Stimulated activated CD4-positive, alpha-beta T cell treated with anti-CD3 and anti-CD28 coated beads, Interleukin-1b, Interleukin-23, amount 100 ng/mL, for 24 hours (primary cell): ENCODE data around the gene MYO5A.

ENCODE experiments used
- DNase-seq, 4 experiments: peaks; one replicate each; pipeline ENCODE4 v3.0.0-alpha.2; 2020; ENCODE audit warnings: low read depth in 4 of 4, low spot score in 1 of 4

MYO5A gene

GRCh38 chr15:52338058-52338457, 190.6 kb downstream of the MYO5A start:
- DNase-seq = no peak

GRCh38 chr15:52337198-52337853, 191.4 kb downstream of the MYO5A start:
- DNase-seq = no peak

DNA sequence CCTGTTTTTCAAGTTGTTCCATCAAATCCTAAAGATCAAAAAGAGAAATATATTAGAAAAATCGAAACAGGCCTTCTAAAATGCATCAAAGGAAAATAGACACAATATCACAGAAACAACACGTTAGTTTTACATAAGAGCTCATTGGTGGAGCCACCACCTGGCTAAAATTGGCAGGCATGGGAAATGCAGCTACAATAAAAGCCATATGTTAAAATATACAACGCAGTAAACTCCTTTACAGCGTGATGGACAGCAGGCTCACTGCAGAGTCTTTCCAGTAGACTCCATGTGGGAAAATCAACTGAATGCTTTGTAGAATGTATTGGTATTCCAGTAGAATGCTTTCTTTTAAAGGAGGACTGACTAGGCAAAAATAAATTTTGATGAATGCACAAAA, 192.2 kb downstream of the MYO5A start:
- no peak for DNase-seq

DNA sequence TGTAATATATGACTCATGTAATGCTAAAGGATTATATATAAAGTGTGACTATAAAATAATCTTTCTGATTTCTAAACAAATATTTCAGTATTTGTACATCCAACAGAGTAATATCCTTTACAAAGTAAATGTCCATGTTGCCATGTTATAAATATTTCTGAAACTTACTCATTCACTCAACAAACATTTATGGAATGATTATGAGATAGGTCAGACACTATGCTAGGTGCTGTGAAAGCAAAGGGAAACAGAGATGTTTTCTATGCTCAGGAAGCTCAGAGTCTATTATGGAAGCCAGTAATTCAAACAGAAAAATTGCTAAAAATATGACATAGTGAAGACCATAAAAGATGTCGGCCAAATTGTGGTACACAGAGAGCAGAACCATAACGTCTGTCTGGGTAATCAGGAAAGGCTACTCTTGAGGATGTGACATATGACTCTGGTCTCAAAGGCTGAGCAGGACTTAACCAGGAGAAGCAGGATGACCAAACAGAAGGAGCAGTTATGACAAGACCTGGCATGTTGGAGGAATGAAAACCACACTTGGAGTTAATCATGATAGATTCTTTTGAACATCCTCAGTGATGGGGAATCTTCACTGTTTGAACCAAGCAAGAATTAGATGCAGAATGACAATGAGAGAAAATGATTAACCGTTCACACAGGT, 194.1 kb downstream of the MYO5A start:
- DNase-seq = no peak

DNA sequence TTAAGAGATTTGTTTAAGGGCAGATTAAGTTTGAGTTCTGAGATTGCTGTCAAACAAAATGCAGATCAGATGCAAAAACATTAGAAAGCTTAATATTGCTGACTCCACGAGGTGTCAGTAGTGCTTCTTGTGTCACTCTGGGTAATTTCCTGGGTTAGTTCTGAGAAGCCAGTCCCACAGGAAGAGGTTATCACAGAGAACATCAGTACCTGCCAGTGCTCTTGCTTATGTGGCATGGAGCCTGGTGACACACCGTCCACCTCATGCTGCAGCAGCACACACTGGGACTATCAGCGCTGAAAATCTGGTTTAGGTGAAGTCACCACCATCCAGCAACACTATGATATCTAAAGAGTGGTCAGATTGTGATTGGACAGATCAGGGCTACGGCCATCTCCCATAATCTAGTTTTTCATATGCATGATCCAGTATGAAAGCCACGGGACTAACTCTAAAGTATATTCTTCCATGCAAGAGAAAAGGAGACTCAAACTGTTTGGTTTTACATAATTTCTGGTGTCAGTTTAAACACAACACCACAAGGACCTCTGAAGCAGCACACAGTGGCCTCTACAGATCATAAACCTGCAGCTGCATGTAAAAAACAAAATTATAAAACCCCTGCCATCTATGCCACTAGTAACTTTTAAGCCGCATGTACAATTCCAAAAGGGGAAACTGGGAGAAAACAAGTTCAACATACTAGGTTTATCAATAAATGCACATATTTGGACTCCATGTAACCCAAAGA, 197.0 kb downstream of the MYO5A start:
- peak in 2 of 4 experiments; percentile 6 to 19 for DNase-seq

GRCh38 chr15:52329987-52330386, 198.7 kb downstream of the MYO5A start:
- no peak for DNase-seq

DNA sequence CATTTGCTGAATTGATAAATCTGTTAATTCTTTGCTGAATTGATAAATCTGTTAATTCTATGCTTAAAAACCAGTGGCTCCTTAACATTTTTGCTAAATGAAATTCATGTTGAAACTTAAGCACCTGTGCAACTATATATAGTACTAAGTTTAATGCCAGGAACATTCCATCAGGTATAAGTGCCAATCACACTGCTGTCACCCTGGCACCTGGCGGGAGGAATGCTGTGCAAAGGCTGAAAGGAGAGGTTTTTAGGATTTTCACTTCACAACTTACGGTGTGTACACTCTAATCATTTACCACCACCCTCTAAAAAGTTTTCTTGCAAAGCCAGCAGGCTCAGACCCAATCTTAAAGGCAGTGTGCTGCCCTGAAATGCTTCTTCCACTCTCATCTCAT, 199.5 kb downstream of the MYO5A start:
- no peak for DNase-seq

- no peak for DNase-seq
These were observed 200.0 kb downstream of the MYO5A start for GRCh38 chr15:52328680-52329079.

DNA sequence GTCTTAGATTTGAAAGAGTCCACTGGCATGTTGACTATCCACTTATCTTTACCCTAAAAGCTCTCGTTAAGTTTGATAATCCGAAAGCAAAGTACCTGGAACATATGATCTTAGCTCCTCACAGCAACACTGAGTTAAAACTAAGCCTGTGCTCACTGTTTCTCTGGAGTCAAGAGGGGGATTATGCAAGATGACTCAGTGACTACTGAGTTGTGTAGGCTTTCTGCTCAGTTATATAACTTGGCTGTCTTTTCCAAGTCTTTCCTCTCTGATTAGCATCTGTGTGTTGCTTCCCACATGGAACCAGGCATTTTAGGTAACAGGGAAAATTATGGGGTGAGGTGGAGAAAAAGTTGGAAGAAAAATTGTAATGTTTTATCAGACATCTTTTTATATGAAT, 201.9 kb downstream of the MYO5A start:
- DNase-seq = no peak

- no peak for DNase-seq
These were observed 204.6 kb downstream of the MYO5A start for GRCh38 chr15:52324109-52324508.

DNA sequence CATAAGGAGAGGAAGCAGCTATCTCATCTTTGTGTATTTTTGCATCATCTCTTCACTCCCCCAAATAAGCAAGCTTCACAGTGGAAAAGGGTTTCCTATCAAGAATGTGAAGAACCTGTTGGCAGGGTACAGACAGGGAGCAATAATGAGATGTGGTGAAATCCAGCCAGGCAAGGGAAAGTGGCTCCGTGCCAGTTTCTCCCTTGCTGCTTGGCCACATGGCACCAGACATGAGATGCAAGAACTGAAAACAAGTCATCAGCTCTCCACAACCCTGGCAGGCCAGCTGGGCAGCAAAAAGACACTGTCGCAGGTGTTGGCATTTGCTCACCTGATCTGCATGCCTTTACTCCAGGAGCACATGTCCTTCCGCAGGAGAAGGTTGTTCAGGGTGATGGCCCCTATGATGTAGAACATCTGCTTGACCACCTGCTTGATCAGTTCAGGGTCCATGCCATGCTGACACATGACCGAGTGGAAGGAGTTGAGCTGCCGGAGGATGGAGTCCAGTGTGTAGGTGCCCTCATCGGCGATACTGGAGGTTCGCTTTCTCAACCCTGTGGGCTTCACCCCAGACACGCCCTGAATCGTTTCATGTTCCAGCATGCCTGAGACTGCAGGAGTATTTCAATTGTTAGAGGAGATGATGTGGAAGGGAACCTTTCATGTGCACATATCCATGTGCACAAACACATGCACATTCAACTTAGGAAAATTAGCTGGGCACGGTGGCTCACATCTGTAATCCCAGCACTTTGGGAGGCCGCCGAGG, 209.8 kb downstream of the MYO5A start:
- DNase-seq = no peak

- no peak for DNase-seq
These were observed 211.0 kb downstream of the MYO5A start for GRCh38 chr15:52317688-52318087.

DNA sequence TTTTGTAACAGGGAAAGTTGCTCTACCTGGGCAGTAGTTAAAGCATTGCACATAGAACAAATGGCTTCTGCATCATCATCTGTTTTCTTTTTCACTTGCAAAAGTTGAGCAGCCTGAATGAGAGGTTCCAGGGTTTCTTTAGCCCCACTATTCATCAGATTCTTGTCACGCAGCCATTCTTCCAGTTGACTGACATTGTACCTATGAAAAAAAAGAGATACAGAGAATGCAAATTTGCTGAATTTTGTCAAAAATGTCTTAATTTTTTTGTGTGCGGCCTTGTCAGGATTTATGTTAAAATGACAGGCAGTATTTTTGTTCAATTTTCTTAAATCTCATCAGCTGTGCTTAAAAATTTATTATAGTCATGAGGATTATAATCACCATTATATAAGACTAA, 211.7 kb downstream of the MYO5A start:
- DNase-seq = no peak

GRCh38 chr15:52309154-52309548, 219.5 kb downstream of the MYO5A start:
- no peak for DNase-seq

DNA sequence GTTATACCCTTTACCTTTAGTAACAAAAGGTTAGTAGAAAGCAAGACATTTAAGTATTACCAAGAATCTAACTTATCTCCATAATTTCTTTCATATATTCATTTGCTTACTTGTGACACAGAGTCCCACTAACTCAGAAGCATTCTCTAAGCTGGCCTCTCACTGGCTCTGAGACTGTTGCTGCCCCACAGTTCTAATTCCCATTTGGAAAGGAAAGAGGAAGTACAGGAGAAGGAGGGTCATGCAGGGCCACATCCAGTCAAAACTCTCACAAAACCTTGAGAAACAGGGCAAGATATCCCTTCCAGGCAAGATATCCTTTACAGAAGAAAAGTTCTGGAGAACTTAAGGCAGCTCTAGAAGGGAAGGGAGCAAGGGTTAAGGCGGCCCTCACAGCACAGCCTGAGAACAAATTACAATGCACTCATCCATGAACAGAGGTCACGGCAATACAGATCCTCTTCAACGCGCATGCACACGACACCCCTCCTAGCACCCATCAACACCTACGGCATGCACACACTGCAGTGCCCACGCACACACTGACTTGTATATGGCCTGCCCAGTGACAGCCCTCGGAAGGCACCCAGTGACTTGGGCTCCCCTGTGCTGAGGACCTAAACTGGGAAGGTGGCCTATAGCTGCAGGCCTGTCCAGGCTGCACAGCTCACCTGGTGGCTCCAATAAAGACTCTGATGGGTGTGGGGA, 220.1 kb downstream of the MYO5A start:
- DNase-seq = no peak

DNA sequence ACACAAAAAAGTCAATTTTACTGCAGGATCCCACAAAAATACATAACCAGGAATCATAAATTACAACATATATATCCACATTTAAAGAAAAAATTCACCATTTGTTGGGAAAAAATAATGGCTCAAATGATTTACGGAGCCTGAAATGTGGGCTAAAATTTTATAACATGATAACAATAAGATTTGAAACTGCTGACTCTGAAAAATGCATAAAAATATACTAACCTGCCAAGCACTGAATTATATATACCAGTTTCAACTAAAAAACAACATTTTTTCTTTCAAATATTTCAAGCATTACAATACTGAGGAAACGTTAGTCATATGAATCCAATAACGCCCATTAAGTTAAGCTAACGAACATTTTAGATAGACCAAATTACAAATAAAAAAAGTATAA, 220.8 kb downstream of the MYO5A start:
- no peak for DNase-seq

DNA sequence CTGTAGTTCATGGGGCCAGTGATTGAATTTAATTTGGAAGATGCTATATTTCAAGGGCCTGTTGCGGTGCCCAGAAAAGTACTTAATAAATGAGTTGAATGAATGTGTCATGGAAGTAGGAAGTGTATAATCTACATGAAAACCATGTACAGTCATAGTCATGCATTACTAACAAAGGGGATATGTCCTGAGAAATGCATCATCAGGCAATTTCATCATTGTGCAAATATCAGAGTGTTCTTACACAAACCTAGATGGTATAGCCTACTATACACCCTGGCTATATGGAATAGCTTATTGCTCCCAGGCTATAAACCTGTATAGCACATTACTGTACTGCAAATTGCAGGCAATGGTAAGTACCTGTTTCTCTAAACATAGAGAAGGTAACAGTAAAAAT, 222.4 kb downstream of the MYO5A start:
- DNase-seq = no peak

DNA sequence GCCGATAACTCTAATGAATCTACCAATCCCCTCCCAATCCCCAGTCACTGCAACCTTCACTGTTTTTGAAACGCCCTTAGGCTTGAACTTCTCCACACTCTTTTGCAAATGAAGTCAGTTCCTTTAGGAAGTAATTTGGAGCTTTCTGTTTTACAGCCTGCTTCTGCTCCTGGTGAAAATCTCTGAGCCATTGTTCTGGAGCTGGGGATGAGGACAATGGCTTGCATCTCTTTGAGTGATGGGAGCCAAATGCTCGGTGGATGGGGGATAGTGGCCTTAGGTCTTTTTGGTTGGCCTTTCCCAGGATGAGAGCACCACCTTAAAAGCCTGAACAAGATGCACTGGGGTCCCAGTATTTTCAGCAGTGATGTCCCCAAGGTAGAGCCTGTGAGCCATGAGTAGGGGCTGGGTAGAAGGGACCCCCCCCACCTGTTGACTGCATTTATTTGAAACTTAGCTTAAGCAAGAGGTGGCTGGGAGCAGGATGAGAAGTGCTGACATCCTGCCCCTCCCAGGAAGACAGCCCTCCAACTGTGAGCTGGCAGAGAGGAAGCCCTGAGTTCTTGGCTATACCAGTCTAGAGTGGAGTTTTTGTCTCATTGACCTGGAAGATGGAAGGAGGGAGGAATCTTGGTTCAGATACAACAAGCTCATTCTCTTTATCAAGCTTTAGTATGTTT, 225.4 kb downstream of the MYO5A start:
- no peak for DNase-seq

- DNase-seq = no peak
These were observed 227.3 kb downstream of the MYO5A start for GRCh38 chr15:52301265-52301847.

- DNase-seq = no peak
These were observed 233.2 kb downstream of the MYO5A start, which contains the start of gene MYO5C for GRCh38 chr15:52295421-52296001. Gene MYO5C, minus strand, starts transcription at chr15:52295804. Its CDS starts 168 bp downstream, at chr15:52295636.
